Stimulated activated CD4-positive, alpha-beta T cell treated with anti-CD3 and anti-CD28 coated beads, Interleukin-4, amount 100 ng/mL, for 48 hours (primary cell): Measurements from ENCODE around the gene ALPK1.
"Not testable (repeated sequence)": the region's sequence is repeated elsewhere in the genome, so short reads cannot be mapped to it uniquely, and the experiment has no call there.

ENCODE experiments used
- DNase-seq, 2 donors: peaks; one replicate each; pipeline ENCODE4 v3.0.0-alpha.2; 2020; ENCODE audit warnings: low read depth in 2 of 2

ALPK1 gene

DNA sequence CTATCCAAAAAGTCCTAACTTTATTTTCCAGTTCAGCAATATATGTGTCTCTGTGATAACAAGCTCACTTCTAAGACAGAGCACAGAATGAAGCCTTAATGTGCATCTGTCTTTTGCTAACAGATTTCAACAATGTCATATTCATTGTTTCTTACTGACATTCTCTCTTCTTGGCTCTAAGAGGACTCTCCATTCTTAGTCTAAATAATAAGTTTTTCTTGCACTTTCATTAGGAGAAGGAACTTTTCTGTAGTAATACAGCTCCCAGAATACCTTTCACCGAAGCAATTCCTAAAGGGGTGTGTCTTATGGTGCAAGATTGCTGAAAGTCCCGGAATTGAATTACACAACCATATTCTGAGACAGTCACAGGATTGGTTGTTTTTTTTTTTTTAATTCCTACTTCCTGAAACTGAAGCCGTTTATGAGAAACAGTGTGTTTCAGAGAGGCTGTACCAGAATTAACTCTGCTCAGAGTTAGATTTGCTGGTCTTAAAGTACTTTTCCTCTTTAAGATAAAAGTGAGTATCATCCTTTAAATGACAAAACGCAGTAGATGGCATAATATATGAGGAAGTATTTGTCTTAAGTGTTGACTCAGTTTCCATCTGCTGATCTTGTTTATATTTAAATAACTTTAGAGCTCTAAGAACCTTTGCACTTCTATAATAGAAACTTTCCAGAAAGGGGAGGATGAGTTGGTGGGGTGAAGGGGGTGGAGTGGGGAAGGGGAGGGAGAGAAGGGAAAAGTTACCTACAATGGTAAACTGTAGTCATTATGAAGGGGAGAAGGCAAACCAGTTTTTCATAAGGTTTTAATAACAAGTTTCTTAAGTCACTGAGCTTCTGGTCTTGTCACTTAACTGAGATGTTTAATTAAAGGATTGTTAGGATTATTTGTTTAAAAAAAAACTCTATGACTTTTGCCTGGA is at the start of gene ALPK1:
TSS of gene ALPK1 (plus strand) at position 421 of the 932 bp plus-strand sequence.
- DNase-seq: no peak

GRCh38 chr4:112251019-112251643 is 46.0 kb upstream of the ALPK1 start:
- DNase-seq: no peak

DNA sequence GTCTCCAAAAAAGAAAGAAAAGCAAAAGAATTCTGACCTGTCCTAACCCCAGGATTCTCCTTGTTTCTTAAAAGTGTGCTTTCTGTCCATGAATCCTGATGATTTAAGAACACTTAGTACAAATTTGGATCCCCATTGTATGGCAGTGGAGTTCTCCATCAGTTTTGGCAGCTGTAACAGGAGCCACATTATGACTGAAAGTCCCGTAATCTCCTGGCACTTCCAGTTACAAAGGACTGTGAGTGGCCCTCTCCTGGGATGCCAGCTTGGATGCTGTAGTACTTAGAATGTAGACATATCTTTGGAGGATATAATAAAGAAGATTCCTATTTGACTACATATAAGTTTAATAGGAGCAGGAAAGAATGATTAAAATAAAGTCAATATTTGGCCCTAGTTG is 44.9 kb upstream of the ALPK1 start:
- DNase-seq: no peak

- DNase-seq: no peak
These were observed 43.7 kb upstream of the ALPK1 start for GRCh38 chr4:112253382-112254000.

- no peak for DNase-seq
These were observed 40.1 kb upstream of the ALPK1 start for GRCh38 chr4:112257098-112257497.

DNA sequence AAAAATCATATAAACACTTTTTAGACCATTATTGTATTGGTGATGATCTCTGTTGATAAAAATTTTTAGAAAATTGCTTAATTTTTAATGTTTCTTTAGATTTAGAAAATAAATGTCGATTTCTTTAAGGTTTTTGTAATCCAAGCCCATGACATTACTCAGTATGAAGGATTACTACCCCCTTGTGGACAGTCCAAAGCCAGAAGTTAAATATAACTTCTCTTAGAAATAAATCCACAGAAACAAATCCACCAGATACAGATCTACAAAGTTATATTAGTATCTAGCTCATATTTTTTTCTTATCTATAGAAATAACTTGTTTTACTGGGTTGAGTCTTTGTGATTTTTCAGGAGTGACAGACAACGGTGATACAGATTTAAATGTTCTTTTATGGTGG is 30.3 kb upstream of the ALPK1 start:
- DNase-seq: no peak

- no peak for DNase-seq
These were observed 27.1 kb upstream of the ALPK1 start for GRCh38 chr4:112270051-112270450.

DNA sequence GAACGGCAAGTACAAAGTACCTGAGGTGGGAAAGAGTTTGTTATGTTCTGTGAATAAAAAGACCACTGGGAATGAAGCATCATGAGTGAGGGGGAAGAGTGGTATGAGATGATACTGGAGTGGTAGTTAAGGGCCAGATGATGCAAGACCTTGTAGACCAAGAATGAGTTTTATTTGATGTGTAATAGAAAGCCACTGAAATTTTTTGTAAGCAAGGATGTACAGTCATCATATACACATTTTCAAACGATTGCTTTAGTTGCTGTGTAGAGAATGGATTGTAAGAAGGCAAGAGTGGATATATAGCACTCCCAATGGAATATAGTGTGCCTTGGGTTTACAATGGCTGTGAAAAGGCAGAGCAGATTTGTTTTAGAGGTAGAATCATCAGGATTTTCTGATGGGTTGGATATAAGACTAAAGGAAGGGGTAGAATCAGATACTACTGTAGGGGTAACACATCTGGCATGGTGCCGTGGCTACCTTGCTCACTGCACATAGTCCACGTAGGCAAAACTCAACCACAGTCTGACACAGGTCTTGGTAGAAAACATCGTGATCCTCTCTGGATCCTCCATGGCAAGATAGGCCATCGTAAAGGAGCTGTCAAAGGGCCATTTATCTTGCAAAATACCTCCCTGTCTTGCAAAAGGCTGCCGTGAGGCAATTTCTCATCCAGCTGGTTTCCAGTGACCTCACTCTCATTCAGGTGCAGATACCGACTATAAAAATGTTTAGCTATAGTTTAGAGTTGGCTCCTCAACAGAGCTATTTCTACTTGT is 26.3 kb upstream of the ALPK1 start:
- no peak for DNase-seq

GRCh38 chr4:112272292-112272691 is 24.9 kb upstream of the ALPK1 start:
- no peak for DNase-seq

DNA sequence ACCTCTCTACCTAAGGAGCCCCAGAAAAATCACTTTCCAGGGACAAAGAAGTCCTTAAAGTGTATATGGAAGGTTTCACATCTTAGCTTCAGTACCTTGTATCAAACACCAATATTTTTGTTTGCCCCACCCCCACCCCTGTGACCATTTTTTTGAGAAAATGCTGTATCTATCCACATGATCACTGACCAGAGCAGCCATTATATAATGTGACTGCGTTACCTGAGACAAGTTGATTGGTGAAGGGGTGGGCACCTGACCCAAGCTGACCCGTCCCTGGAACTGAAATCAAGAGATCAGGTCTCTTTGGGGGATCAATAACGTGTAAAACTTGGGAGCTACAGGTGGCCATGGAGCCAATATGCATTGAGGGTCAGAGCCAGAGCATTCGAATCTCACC is 22.2 kb upstream of the ALPK1 start:
- no peak for DNase-seq

DNA sequence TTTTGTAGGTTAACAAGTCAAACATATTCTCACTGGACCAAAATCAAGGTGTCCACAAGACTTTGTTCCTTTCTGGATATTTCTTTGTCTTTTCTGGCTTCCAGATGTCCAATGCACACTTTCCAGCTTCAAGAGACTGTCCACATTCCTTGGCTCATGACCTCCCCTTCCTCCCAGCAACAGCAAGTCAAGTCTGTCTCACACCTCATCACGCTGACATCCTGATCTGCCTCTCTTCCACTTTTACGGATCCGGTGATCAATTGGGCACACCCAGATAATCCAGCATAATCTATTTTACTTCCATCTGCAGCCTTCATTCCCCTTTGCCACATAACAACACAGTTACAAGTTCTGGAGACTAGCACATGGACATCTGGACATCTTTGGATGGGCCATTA is 21.1 kb upstream of the ALPK1 start:
- no peak for DNase-seq

DNA sequence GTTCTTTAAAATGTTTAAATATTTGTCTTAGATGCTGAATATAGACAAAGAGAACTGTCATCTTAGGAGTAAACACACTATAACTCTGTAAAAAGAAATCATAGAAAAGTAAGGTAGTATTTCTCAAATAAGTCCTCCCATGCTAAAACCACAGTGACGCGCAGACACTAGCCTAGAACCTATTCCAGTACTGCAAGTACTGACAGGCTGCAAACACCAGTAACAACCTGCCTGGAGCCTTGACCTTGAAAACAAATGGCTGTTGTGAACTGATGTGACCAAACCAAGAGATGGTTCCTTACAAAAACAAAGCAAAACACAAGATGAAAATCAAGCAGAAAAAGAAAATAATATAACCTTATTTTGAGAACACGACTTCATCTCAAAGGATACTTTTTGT is 19.9 kb upstream of the ALPK1 start:
- DNase-seq: no peak

DNA sequence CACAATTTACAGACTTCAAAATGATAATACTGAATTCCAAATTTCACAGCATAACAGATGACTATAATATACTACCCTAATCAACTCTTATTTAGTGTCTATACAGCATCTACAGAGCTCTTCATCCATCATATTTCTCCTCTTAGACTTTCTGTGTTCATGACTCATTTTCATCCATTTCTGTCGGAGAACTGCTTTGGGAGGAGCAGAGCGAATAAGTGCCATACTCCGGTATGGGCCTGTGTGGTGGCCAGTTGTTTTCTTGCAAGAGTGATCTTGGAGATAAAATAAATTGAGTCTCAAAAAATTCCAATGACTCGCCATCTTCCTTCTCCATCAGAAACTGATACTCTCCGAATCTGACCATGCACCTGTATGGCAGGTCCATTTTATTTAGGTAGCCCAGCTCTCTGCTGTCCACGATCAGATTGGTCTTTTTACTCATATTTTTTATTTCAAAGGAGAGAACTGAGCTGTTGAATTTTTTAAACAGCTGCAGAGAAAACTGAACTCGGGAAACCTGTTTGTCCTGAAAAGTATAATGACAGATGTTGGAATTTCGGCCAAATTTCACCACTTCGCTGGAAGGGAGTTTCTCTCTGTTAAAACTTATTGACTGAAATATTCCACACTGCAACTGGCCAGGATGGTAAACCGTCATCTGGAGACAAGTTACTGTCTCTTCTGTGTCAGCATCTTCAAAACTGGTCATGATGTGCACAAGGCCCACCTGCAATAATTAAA is 19.3 kb upstream of the ALPK1 start:
- DNase-seq: no peak

- DNase-seq: no peak
These were observed 17.9 kb upstream of the ALPK1 start for GRCh38 chr4:112279025-112279881.

DNA sequence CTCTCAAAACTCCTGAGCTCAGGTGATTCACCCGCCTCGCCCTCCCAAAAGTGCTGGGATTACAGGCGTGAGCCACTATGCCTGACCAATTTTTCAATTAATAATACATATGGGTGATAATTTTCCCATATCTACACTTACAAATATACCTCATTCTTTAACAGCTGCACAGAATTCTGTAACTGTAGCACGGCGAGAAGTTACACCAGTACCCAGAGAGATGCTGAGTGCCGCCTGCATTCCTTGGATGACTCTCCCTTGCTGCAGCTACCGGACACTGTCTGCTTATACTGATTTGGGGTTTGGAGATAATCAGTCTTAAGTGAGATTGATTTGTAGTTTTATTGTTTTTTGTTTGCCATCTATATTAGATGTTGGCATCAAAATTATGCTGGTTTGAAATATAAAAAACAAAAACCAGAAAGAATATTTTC is 17.3 kb upstream of the ALPK1 start:
- DNase-seq: no peak

DNA sequence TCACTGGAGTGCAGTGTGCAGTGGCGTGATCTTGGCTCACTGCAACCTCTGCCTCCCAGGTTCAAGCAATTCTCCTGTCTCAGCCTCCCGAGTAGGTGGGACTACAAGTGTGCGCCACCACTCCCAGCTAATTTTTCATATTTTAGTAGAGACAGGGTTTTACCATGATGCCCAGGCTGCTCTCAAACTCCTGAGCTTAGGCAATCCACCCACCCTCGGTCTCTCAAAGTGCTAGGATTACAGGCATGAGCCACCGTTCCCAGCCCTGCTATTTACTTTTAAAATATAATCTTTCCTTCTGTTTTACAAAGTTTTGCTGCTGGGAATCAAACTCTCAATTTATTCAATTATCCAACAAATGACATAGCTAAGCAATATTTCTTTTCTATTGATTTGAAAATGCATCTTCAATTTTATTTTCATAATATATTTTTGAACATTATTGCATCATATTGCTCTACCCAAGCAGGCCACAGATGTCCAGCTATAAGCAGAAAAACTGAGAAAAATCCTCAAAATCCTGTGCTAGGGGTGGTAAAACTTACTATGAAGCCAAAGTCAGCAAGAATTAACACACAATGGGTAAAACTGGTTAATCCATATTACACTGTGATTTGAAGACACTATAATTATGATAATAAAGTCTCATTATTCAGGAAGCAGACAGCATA is 16.6 kb upstream of the ALPK1 start:
- DNase-seq: no peak

DNA sequence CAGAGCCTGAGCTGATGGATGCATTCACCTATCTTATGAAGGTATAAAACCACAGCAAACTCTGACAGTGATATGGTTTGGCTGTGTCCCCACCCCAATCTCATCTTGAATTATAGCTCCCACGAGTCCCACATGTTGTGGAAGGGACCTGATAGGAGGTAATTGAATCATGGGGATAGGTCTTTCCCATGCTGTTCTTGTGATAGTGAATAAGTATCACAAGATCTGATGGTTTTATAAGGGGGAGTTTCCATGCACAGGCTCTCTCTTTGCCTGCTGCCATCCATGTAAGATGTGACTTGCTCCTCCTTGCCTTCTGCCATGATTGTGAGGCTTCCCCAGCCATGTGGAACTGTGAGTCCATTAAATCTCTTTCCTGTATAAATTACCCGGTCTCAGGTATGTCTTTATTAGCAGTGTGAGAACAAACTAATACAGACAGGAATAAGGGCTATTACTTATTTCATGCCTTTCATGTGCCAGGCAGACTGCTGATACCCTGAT is 15.2 kb upstream of the ALPK1 start:
- not testable (repeated sequence) for DNase-seq

- no peak for DNase-seq
These were observed 14.1 kb upstream of the ALPK1 start for GRCh38 chr4:112282860-112283667.

DNA sequence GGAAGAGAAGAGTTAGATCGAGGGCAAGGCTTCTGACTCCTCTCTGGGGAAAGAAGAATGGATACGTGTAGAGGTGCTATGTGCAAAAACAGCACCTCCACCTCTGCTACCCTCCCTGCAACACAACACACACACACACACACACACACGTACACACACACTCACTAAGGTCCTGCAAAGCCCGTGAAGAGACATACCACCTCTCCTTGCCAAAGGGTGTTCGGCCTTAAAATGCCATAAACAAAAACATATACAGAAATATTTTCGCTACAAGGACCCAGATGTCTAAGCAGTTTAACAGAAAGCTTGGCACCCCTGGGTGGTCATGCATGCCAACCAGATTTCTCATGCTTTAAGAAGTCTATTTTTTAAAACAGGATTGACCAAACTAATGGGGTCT is 13.0 kb upstream of the ALPK1 start:
- DNase-seq: no peak
